GM13977 (cell line): Measurements from ENCODE around the gene IL17C.

ENCODE experiments used
- DNase-seq: peaks from one replicate; pipeline ENCODE4 v3.0.0; 2012; ENCODE audit warnings: low spot score
- CTCF ChIP-seq: IDR thresholded peaks from 2 replicates; pipeline ENCODE4 v1.5.1; 2012; ENCODE audit warnings: mild to moderate bottlenecking, control low read depth; ENCODE audit not compliant: insufficient read depth; ENCODE audit errors: extremely low read depth, missing control alignments
- in situ Hi-C: fragments of 300-500 bp; cut with MboI; formaldehyde crosslinking; loops from one replicate; pipeline ENCODE4 v1.12.0; 2022; ENCODE audit warnings: low sequenced_read_pairs, low pct_unique_long_range_greater_than_20kb, mixed read lengths, inconsistent platforms; ENCODE audit not compliant: unreplicated experiment

Gene IL17C

DNA sequence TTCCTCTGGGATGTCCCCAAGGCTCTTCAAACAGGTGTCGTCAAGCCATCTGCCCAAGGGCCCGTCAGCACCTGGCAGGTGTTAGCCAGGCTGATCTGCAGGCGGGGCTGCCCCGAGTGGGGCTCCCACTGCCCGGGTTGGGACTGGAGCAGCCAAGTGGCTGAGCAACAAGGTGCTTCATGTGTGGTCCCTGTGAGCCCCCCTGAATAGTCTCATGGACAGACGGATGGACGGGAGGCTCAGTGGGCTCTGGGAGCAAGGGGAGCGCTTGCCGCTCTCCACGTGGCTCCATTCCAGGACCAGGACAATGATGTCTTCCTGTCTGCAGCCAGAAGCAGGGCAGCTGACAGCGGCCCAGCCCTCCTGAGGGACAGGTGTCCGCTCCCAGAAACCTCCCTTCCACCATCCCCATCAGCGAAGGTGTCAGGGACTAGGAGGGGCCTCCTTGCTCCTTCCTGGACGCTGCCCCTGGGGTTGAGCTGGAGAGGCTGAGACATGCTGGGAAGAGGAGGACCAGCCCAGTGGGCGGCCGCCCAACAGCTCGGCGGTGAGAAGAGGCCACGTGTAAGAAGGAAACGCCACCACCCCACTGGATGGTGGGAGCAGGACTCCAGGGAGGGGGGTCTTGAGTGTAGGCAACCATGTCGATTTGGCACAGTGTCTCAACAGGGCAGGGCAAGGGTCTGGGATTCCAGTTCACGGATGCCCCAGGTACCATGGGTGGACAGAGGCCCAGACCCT, 38.3 kb downstream of the IL17C start:
- TF ChIP-seq CTCF, result no peak
- DNase-seq, result no peak
- in situ Hi-C loops, result no loop called here

GRCh38 chr16:88677721-88678120, 39.3 kb downstream of the IL17C start:
- no peak for TF ChIP-seq CTCF
- no peak for DNase-seq
- in situ Hi-C loops, result no loop called here

DNA sequence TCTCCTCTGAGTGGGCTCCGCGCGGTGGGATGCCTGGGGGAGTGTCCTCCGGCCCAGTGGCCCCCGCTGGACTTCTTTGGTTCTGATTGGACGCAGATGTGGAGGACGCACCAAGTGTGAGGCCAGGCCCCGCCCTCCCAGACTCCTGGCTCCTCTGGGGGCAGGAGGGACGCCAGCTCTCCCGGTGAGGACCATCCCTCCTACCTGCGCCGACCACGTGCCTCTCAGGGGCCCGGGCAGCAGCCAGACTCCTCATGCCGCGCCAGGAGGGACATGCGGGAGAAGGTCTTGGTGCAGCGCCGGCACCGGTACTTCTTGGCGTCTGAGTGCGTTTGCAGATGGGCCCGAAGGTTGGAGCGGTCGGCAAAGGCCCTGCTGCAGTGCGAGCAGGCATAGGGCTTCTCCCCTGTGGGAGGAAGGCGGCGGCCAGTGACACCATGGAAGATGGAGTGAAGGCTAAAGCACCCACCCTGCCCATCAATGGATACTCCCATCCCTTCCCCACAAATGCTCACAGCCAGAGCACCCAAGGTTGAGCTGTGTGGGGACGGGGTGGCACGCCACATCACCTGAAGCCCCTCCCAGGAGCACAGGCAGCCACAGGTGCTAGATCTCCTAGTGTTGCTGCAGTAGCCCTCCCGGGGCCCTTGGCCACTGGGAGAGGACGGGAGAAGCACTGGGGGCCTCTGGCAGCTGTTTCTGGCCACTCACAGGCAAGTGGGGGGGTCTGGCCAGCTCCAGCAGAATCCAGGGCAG, 40.0 kb downstream of the IL17C start:
- in situ Hi-C loops, result no loop called here
- no peak for TF ChIP-seq CTCF
- no peak for DNase-seq

- no peak for TF ChIP-seq CTCF
- in situ Hi-C loops, result no loop called here
- no peak for DNase-seq
These were observed 42.2 kb downstream of the IL17C start for GRCh38 chr16:88680554-88681083.

GRCh38 chr16:88681084-88681680, 42.8 kb downstream of the IL17C start:
- peak; percentile 79 for DNase-seq
- in situ Hi-C loops, result no loop called here
- peak; percentile 71 for TF ChIP-seq CTCF

DNA sequence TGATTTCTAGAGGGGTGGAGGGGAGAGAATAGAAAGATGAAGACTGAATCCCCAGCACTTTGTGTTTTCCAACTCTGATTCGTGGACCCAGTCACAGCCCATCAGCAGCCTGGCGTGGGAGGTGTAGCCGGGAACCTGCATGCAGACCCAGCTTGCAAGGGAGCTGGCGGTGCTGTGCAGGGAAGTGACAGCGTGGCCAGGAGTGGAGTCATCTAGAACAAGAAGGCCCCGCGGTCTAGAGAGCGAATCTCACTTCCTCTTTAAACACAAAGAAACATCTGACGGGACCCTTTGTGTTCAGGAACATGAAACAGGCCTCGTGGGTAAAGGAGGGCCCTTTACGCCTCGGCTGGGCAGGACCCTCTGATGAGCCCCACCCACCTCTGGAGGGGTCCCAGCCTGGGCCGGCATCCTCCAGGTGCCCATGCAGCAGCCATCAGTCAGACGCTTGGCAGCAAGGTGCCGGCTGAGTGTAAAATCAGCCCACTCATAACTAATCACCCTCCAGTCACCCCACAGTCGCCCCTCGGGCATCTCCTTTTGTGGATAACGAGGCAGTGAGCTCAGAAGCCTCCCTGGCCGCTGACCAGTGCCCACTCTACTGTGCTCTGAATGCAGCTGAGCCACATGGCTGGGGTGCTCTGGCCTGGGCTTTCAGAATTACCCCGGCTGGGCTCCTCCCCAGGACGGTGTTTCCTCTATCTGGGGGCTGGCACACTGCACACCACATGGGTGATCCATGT, 43.5 kb downstream of the IL17C start:
- DNase-seq, result peak; percentile 93
- TF ChIP-seq CTCF, result no peak
- in situ Hi-C loops, result no loop called here
